A549 (cell line): Measurements from ENCODE around the gene ARHGAP27. TPM values are rescaled to one million over a fixed set of nuclear protein-coding genes. Genes with fewer than 3 reads are reported as not detected.

ENCODE experiments used
- ATAC-seq, 2 experiments: fragments of 200-7000 bp in 1 of 2; fragments of >200 bp in 1 of 2; cut with Nextera tagmentation in 1 of 2; cut with Tn5 transposase in 1 of 2; 3 replicates each; pipeline versions ENCODE4 v1.8.0 to v1.9.1; 2018 to 2020; ENCODE audit warnings: mild to moderate bottlenecking in 1 of 2, moderate library complexity in 1 of 2
- CTCF ChIA-PET: fragments of 300-600 bp; sonication (Branson Sonifier 250); formaldehyde crosslinking; extraction: SDS; loops from one replicate; lab custom pipeline; 2021; ENCODE audit warnings: antibody characterized with exemption, inconsistent platforms; lab: Yijun Ruan, JAX
- POLR2A ChIA-PET: fragments of 350-600 bp; formaldehyde crosslinking; extraction: SDS; loops from one replicate; lab custom pipeline; 2021; ENCODE audit warnings: antibody characterized with exemption, inconsistent platforms; lab: Yijun Ruan, JAX
- DNase-seq, 2 experiments: peaks; one replicate each; pipeline versions ENCODE4 v3.0.0 to v3.0.0-alpha.2; 2011 to 2016; ENCODE audit warnings: low read depth in 1 of 2, low spot score in 1 of 2
- FAIRE-seq: peaks from 2 replicates; lab custom pipeline; 2011; peaks lifted over from hg19 to GRCh38; lab: Jason Lieb, UNC
- H3K27ac ChIP-seq, 2 experiments: fragments of >200 bp; sonication (Bioruptor Twin); formaldehyde crosslinking; 3 replicates each; pipeline ENCODE4 v1.5.1; 2016 to 2017
- H3K4me1 ChIP-seq: fragments of >200 bp; sonication (Bioruptor Twin); formaldehyde crosslinking; 3 replicates; pipeline ENCODE4 v1.6.1; 2016
- H3K4me2 ChIP-seq: fragments of >200 bp; sonication (Bioruptor Twin); formaldehyde crosslinking; 3 replicates; pipeline ENCODE4 v1.6.1; 2016
- H3K4me3 ChIP-seq: fragments of >200 bp; sonication (Bioruptor Twin); formaldehyde crosslinking; 3 replicates; pipeline ENCODE4 v1.5.1; 2016
- H3K9me3 ChIP-seq: fragments of >200 bp; sonication (Bioruptor Twin); formaldehyde crosslinking; 3 replicates; pipeline ENCODE4 v1.6.1; 2016
- CBX2 ChIP-seq: fragments of 200-600 bp; sonication (generic); IDR thresholded peaks from 2 replicates; pipeline ENCODE4 v1.6.1; 2016; ENCODE audit warnings: low read depth, mild to moderate bottlenecking, borderline replicate concordance
- CBX8 ChIP-seq: fragments of 200-600 bp; sonication (generic); IDR thresholded peaks from 2 replicates; pipeline ENCODE4 v1.6.1; 2016
- CEBPB ChIP-seq, 2 experiments: fragments of >200 bp in 1 of 2; sonication (Bioruptor Twin) in 1 of 2; formaldehyde crosslinking in 1 of 2; IDR thresholded peaks; 2 replicates each; pipeline ENCODE4 v1.6.1; 2012 to 2016
- CHD2 ChIP-seq: fragments of 150-350 bp; IDR thresholded peaks from 2 replicates; pipeline ENCODE4 v1.6.1; 2014; ENCODE audit warnings: low read length; ENCODE audit not compliant: partially characterized antibody
- CHD4 ChIP-seq: fragments of 200-600 bp; sonication (generic); IDR thresholded peaks from 2 replicates; pipeline ENCODE4 v1.6.1; 2016; ENCODE audit warnings: antibody characterized with exemption, mild to moderate bottlenecking, borderline replicate concordance
- ESRRA ChIP-seq: fragments of 150-350 bp; IDR thresholded peaks from 2 replicates; pipeline ENCODE4 v1.6.1; 2014; ENCODE audit warnings: mild to moderate bottlenecking, low read length, borderline replicate concordance
- FOSL2 ChIP-seq, 2 experiments: fragments of 450-650 bp in 1 of 2; fragments of >200 bp in 1 of 2; sonication (Bioruptor Twin) in 1 of 2; formaldehyde crosslinking; IDR thresholded peaks; 2 replicates each; pipeline versions ENCODE4 v1.5.0 to v1.6.1; 2016 to 2020; ENCODE audit warnings: mild to moderate bottlenecking in 1 of 2, moderate library complexity in 1 of 2
- FOXS1 ChIP-seq: fragments of 250-450 bp; sonication (Bioruptor Pico); IDR thresholded peaks from 2 replicates; pipeline ENCODE4 v1.5.0; 2020; ENCODE audit warnings: mild to moderate bottlenecking, moderate library complexity
- GATA3 ChIP-seq: IDR thresholded peaks from 2 replicates; pipeline ENCODE4 v1.6.1; 2012; ENCODE audit warnings: borderline replicate concordance
- HDAC2 ChIP-seq: fragments of 200-600 bp; sonication (generic); IDR thresholded peaks from 2 replicates; pipeline ENCODE4 v1.6.1; 2016
- HEYL ChIP-seq: fragments of 250-450 bp; sonication (Bioruptor Pico); IDR thresholded peaks from 2 replicates; pipeline ENCODE4 v1.8.0; 2021; ENCODE audit warnings: mild to moderate bottlenecking, moderate library complexity
- HOXA7 ChIP-seq: fragments of 250-450 bp; sonication (Bioruptor Pico); IDR thresholded peaks from 2 replicates; pipeline ENCODE4 v1.5.0; 2020; ENCODE audit warnings: mild to moderate bottlenecking, moderate library complexity
- HOXB13 ChIP-seq: fragments of 250-450 bp; sonication (Bioruptor Pico); IDR thresholded peaks from 2 replicates; pipeline ENCODE4 v1.5.0; 2020; ENCODE audit warnings: low read depth, mild to moderate bottlenecking, moderate library complexity
- MAFK ChIP-seq: fragments of 450-650 bp; IDR thresholded peaks from 2 replicates; pipeline ENCODE4 v1.6.1; 2014; ENCODE audit not compliant: partially characterized antibody
- MAZ ChIP-seq: fragments of 150-350 bp; IDR thresholded peaks from 2 replicates; pipeline ENCODE4 v1.6.1; 2014; ENCODE audit warnings: antibody characterized with exemption, low read depth, low read length, borderline replicate concordance
- MYC ChIP-seq: IDR thresholded peaks from 2 replicates; pipeline ENCODE4 v1.6.1; 2012; ENCODE audit warnings: mild to moderate bottlenecking, inconsistent platforms, low read length, improper control_type of control experiment, borderline replicate concordance
- NFE2L2 ChIP-seq: fragments of 150-350 bp; conservative IDR thresholded peaks from 2 replicates; pipeline ENCODE4 v1.6.1; 2014; ENCODE audit warnings: low read length
- PHF8 ChIP-seq: fragments of 200-600 bp; sonication (generic); IDR thresholded peaks from 2 replicates; pipeline ENCODE4 v1.6.1; 2016; ENCODE audit warnings: low read depth, mild to moderate bottlenecking, antibody characterized with exemption, moderate library complexity, borderline replicate concordance
- POLR2A ChIP-seq: IDR thresholded peaks from 2 replicates; pipeline ENCODE4 v1.6.1; 2012; ENCODE audit warnings: mild to moderate bottlenecking, low read length
- RAD21 ChIP-seq, 2 experiments: fragments of >200 bp in 1 of 2; sonication (Bioruptor Twin) in 1 of 2; formaldehyde crosslinking in 1 of 2; IDR thresholded peaks in 1 of 2; conservative IDR thresholded peaks in 1 of 2; 2 replicates in 1 of 2; 3 replicates in 1 of 2; pipeline ENCODE4 v1.6.1; 2012 to 2018; ENCODE audit warnings: inconsistent platforms in 1 of 2
- RFX5 ChIP-seq: fragments of 450-650 bp; IDR thresholded peaks from 2 replicates; pipeline ENCODE4 v1.7.1; 2014; ENCODE audit warnings: antibody characterized with exemption, mild to moderate bottlenecking, moderate library complexity
- RNF2 ChIP-seq: fragments of 200-600 bp; sonication (generic); IDR thresholded peaks from 2 replicates; pipeline ENCODE4 v1.6.1; 2016; ENCODE audit warnings: low read depth, mild to moderate bottlenecking, antibody characterized with exemption, moderate library complexity, borderline replicate concordance
- TFCP2L1 ChIP-seq: fragments of 250-450 bp; sonication (Bioruptor Pico); IDR thresholded peaks from 2 replicates; pipeline ENCODE4 v1.5.0; 2021; ENCODE audit warnings: mild to moderate bottlenecking
- TP53 ChIP-seq: fragments of 250-450 bp; sonication (Bioruptor Pico); IDR thresholded peaks from 2 replicates; pipeline ENCODE4 v1.5.0; 2021; ENCODE audit warnings: mild to moderate bottlenecking, moderate library complexity
- ZC3H11A ChIP-seq: fragments of 450-650 bp; IDR thresholded peaks from 2 replicates; pipeline ENCODE4 v1.6.1; 2014; ENCODE audit warnings: antibody characterized with exemption, mild to moderate bottlenecking
- ZFP36 ChIP-seq: fragments of 450-650 bp; IDR thresholded peaks from 2 replicates; pipeline ENCODE4 v1.6.1; 2014; ENCODE audit warnings: borderline replicate concordance; ENCODE audit not compliant: partially characterized antibody
- ZNF302 ChIP-seq: fragments of 250-450 bp; sonication (Bioruptor Pico); IDR thresholded peaks from 2 replicates; pipeline ENCODE4 v1.9.0; 2021; ENCODE audit warnings: inconsistent platforms, mild to moderate bottlenecking, moderate library complexity
- ZSCAN20 ChIP-seq: fragments of 250-450 bp; sonication (Bioruptor Pico); IDR thresholded peaks from 2 replicates; pipeline ENCODE4 v1.8.0; 2022; ENCODE audit warnings: mild to moderate bottlenecking, moderate library complexity
- WGBS: methylation state at CpG from one replicate; pipeline ENCODE4 v1.1.6; 2017; ENCODE audit errors: missing lambda C conversion rate; 5-methylcytosine and 5-hydroxymethylcytosine counted together
- polyA plus RNA-seq, 4 experiments: library from polyadenylated mRNA; depleted of rRNA in 3 of 4; stranded (reverse); fragments of >200 nt; fragmentation: RNase III in 1 of 4; extraction: RNeasy Plus Mini Kit Qiagen cat#74134 plus additional on column Dnase treatment in 1 of 4; gene quantifications; 2 replicates in 3 of 4; 3 replicates in 1 of 4; pipeline ENCODE4 v1.2.3, GENCODE V29; 2011 to 2017
- TF ChIP-seq, protein P1 (sequence below): fragments of >200 bp; sonication (Bioruptor Twin); formaldehyde crosslinking; IDR thresholded peaks from 3 replicates; pipeline ENCODE4 v1.6.1; 2016
- TF ChIP-seq, protein P2 (sequence below): fragments of >200 bp; sonication (Bioruptor Twin); formaldehyde crosslinking; IDR thresholded peaks from 3 replicates; pipeline ENCODE4 v1.5.1; 2016
- TF ChIP-seq, protein P3 (sequence below): fragments of 250-450 bp; sonication (Bioruptor Pico); IDR thresholded peaks from 2 replicates; pipeline ENCODE4 v1.5.0; 2021; ENCODE audit warnings: mild to moderate bottlenecking, moderate library complexity, borderline replicate concordance
- TF ChIP-seq, protein P4 (sequence below): fragments of 250-450 bp; sonication (Bioruptor Pico); IDR thresholded peaks from 2 replicates; pipeline ENCODE4 v1.5.0; 2020; ENCODE audit warnings: low read depth, mild to moderate bottlenecking, moderate library complexity
- TF ChIP-seq, protein P5 (sequence below): fragments of >200 bp; sonication (Bioruptor Twin); formaldehyde crosslinking; IDR thresholded peaks from 2 replicates; pipeline ENCODE4 v1.6.1; 2016

Gene ARHGAP27
- polyA plus RNA-seq, 2 of the 4 experiments (the other 2 are of a cell fraction), result 10.0 to 16.4 TPM

DNA sequence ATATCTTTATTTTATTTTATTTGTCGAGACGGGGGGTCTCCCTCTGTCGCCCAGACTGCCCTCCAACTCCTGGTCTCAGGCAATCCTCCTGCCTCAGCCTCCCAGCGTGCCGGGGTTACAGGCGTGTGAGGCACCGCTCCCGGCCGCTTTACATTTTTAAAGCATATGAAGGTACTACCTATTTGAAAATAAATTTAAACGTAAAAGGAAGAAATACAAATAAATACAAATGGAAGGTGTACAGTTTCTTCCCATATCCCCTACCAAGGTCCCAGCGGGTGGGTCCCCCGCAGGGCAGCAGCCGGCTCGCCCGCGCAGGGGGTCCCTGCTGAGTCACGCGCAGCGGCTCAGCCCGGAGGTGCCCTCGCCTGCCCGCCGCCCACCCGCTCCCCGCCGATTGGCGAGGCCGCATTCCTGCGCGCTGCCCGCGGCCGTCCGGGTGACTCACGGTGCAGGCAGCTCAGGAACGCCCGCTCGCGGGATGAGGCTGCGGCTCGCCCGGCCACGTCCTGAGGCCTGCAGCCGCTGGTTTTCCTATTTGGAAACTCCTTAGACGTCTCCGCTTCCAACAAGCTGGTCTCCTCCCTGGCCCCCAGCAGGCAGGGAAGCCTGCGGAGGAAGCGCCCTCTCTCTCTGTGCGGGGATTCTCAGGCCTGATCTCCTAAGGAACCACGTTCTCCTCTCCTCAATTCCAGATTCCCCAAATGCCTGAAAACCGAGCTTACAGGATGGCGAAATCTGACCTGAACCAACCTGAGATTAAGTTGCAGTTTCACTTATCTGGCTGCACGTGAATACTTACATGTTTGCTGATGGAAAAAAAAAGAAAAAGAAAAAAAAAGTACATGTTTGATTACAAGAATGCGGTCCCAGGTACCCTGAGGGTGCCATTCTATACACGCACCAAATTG, 61.0 kb downstream of the ARHGAP27 start:
- Histone ChIP-seq H3K4me3 (no peak overlapping the region; the same call in 2 of the 3 replicates), H3K9me3 (no peaks in the 10 kb centered on the region), H3K27ac (peak overlapping the region; percentile 95 to 97), H3K4me2 (peak overlapping the region; percentile 56), H3K4me1 (peaks cover 84% of the 10 kb centered on the region)
- CTCF ChIA-PET, result interaction anchor here (0.6 to 18.2 kb wide), 24 partner anchors 10 to 501 kb away, joined by 3 to 294 read pairs (median 5); partner anchors contain the start of gene MAP3K14
- WGBS, result under 1% methylated on average over 48 of the region's 55 CpGs
- POLR2A ChIA-PET, result interaction anchor here (0.5 to 5.6 kb wide), 18 partner anchors 9 to 223 kb away, joined by 3 to 105 read pairs (median 4); partner anchors contain the start of genes HEXIM1 and MAP3K14
- ATAC-seq (peak; percentile 93 to 95), FAIRE-seq (peak; percentile 83), DNase-seq (peak; percentile 98)
- TF ChIP-seq ZNF302 (no peak), ZFP36 (no peak), POLR2A (no peak; the same call in 1 of the 2 replicates), RAD21 (conservative IDR thresholded peaks at IDR 0.05 in 1 of 2, IDR thresholded peaks at IDR 0.05 in 1 of 2) (peak; percentile 44 to 71; a peak in 4 of 5 replicates), FOXS1 (CRISPR knock-in tag) (0 out of 2 replicates have a peak, but pooled peaks have one; percentile 10), NFE2L2 (peak; percentile 64; the same call in 1 of the 2 replicates), TP53 (CRISPR knock-in tag) (no peak), HOXA7 (no peak; the same call in 1 of the 2 replicates), HEYL (CRISPR knock-in tag) (peak; percentile 57; the same call in 1 of the 2 replicates), PHF8 (no peak), ZC3H11A (no peak), GATA3 (peak; percentile 98), ZSCAN20 (CRISPR knock-in tag) (peak; percentile 18), CHD2 (no peak), ESRRA (no peak), TFCP2L1 (CRISPR knock-in tag) (no peak), CBX8 (no peak), RNF2 (no peak), HOXB13 (CRISPR knock-in tag) (no peak; the same call in 1 of the 2 replicates), RFX5 (peak; percentile 40; the same call in 1 of the 2 replicates), MYC (peak; percentile 43; the same call in 1 of the 2 replicates), CEBPB (IDR thresholded peaks at IDR 0.05) (peak; percentile 72 to 96), CHD4 (no peak; the same call in 1 of the 2 replicates), FOSL2 (IDR thresholded peaks at IDR 0.05) (peak; percentile 98), FOSL2 (CRISPR knock-in tag; IDR thresholded peaks at IDR 0.05) (peak; percentile 100), HDAC2 (no peak), MAFK (peak; percentile 84), CBX2 (no peak), MAZ (0 out of 2 replicates have a peak, but pooled peaks have one; percentile 15)
- TF ChIP-seq, protein P1, sequence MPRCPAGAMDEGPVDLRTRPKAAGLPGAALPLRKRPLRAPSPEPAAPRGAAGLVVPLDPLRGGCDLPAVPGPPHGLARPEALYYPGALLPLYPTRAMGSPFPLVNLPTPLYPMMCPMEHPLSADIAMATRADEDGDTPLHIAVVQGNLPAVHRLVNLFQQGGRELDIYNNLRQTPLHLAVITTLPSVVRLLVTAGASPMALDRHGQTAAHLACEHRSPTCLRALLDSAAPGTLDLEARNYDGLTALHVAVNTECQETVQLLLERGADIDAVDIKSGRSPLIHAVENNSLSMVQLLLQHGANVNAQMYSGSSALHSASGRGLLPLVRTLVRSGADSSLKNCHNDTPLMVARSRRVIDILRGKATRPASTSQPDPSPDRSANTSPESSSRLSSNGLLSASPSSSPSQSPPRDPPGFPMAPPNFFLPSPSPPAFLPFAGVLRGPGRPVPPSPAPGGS, result peak; percentile 87; the same call in 2 of the 3 replicates
- TF ChIP-seq, protein P2, sequence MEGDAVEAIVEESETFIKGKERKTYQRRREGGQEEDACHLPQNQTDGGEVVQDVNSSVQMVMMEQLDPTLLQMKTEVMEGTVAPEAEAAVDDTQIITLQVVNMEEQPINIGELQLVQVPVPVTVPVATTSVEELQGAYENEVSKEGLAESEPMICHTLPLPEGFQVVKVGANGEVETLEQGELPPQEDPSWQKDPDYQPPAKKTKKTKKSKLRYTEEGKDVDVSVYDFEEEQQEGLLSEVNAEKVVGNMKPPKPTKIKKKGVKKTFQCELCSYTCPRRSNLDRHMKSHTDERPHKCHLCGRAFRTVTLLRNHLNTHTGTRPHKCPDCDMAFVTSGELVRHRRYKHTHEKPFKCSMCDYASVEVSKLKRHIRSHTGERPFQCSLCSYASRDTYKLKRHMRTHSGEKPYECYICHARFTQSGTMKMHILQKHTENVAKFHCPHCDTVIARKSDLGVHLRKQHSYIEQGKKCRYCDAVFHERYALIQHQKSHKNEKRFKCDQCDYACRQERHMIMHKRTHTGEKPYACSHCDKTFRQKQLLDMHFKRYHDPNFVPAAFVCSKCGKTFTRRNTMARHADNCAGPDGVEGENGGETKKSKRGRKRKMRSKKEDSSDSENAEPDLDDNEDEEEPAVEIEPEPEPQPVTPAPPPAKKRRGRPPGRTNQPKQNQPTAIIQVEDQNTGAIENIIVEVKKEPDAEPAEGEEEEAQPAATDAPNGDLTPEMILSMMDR, result no peak; the same call in 1 of the 3 replicates
- TF ChIP-seq, protein P3, sequence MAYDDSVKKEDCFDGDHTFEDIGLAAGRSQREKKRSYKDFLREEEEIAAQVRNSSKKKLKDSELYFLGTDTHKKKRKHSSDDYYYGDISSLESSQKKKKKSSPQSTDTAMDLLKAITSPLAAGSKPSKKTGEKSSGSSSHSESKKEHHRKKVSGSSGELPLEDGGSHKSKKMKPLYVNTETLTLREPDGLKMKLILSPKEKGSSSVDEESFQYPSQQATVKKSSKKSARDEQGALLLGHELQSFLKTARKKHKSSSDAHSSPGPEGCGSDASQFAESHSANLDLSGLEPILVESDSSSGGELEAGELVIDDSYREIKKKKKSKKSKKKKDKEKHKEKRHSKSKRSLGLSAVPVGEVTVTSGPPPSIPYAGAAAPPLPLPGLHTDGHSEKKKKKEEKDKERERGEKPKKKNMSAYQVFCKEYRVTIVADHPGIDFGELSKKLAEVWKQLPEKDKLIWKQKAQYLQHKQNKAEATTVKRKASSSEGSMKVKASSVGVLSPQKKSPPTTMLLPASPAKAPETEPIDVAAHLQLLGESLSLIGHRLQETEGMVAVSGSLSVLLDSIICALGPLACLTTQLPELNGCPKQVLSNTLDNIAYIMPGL, result peak; percentile 78; the same call in 1 of the 2 replicates
- TF ChIP-seq, protein P4, sequence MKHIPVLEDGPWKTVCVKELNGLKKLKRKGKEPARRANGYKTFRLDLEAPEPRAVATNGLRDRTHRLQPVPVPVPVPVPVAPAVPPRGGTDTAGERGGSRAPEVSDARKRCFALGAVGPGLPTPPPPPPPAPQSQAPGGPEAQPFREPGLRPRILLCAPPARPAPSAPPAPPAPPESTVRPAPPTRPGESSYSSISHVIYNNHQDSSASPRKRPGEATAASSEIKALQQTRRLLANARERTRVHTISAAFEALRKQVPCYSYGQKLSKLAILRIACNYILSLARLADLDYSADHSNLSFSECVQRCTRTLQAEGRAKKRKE (CRISPR knock-in tag), result 0 out of 2 replicates have a peak, but pooled peaks have one; percentile 18
- TF ChIP-seq, protein P5, sequence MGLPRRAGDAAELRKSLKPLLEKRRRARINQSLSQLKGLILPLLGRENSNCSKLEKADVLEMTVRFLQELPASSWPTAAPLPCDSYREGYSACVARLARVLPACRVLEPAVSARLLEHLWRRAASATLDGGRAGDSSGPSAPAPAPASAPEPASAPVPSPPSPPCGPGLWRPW, result peak; percentile 48; the same call in 1 of the 2 replicates
